Breast epithelium (tissue), 4 donors: Measurements from ENCODE around the gene FANCF. TPM values are rescaled to one million over a fixed set of nuclear protein-coding genes. Genes with fewer than 3 reads are reported as not detected.

Experiments
- DNase-seq, 2 donors: peaks; one replicate each; pipeline ENCODE4 v3.0.0-alpha.2; 2019; ENCODE audit warnings: low spot score in 2 of 2
- H3K27ac ChIP-seq, 2 donors: fragments of 200-600 bp; sonication (generic) in 1 of 2; one replicate each; pipeline ENCODE4 v1.5.1; 2016 to 2019; ENCODE audit warnings: mild to moderate bottlenecking in 1 of 2
- H3K27me3 ChIP-seq, 2 donors: fragments of 200-600 bp; sonication (generic) in 1 of 2; one replicate each; pipeline versions ENCODE4 v1.5.1 to v1.6.0; 2017 to 2019; ENCODE audit warnings: control low read depth in 1 of 2, mild to moderate bottlenecking in 1 of 2
- H3K36me3 ChIP-seq: fragments of 200-600 bp; one replicate; pipeline ENCODE4 v1.5.1; 2019
- H3K4me1 ChIP-seq, 2 donors: fragments of 200-600 bp; sonication (generic); one replicate each; pipeline ENCODE4 v1.5.1; 2016 to 2019; ENCODE audit warnings: control low read depth in 1 of 2
- H3K4me3 ChIP-seq, 3 donors: fragments of 200-600 bp; sonication (generic); 1 replicate in 2 of 3; 2 replicates in 1 of 3; pipeline ENCODE4 v1.5.1; 2016 to 2019; ENCODE audit warnings: mild to moderate bottlenecking in 3 of 3, moderate library complexity in 2 of 3
- H3K9me3 ChIP-seq, 2 donors: fragments of 200-600 bp; sonication (generic) in 1 of 2; one replicate each; pipeline ENCODE4 v1.5.1; 2016 to 2019; ENCODE audit warnings: control low read depth in 1 of 2
- POLR2A ChIP-seq: fragments of 450-650 bp; IDR thresholded peaks from one replicate; pipeline ENCODE4 v1.6.1; 2016; ENCODE audit warnings: antibody characterized with exemption, mild to moderate bottlenecking, moderate library complexity
- POLR2AphosphoS5 ChIP-seq, 3 donors: sonication (generic); formaldehyde crosslinking; IDR thresholded peaks; one replicate each; pipeline ENCODE4 v1.6.1; 2017; ENCODE audit warnings: antibody characterized with exemption in 3 of 3
- intact Hi-C: fragments of 100-400 bp; cut with DNase I; formaldehyde crosslinking; loops from one replicate; pipeline ENCODE4 v1.15.1; 2023; ENCODE audit warnings: low total_unique reads
- total RNA-seq, 3 donors: library from RNA; depleted of rRNA; stranded (reverse); fragments of >200 nt; gene quantifications; one replicate each; pipeline ENCODE4 v1.1.0, GENCODE V29; 2016
- TF ChIP-seq, protein P1 (sequence below), 3 donors: fragments of 450-650 bp; IDR thresholded peaks; one replicate each; pipeline ENCODE4 v1.5.1; 2016 to 2017; ENCODE audit warnings: antibody characterized with exemption in 3 of 3, mild to moderate bottlenecking in 3 of 3, moderate library complexity in 3 of 3

The FANCF gene
- total RNA-seq, 3 donors from 2014 or later, result 3.5 to 12.1 (median 9.2) TPM

DNA sequence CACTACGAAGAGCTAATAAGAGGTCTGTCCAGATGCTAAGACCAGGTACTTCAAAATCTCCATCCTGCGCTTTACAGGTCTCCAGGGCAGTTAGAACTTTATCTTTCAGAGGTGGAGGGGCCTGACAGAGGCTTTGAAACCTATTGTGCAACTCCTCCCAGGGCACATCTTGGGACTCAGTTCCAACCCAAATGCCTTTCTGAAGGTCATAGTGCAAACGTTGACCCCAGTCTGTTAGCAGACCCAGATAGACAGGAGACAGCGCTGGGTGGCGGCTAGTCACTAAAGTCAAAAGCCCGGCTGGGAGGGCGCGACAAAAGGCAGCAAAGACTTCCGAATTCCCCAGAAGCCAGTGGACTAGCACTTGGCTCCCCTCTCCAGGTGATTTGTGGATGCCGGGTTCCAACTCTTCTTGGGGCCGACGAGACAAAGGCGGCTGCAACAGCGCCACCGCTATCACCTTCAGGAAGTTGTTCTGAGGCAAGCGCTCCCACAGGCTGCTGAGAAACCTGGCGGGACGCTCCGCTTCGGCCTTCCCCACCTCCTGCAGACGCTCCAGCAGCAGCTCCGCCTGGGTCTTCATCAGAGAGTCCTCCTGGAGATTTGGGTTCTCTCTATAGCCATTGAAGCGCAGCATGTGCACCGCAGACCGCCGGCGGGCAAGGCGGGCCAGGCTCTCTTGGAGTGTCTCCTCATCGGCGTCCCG lies 728 bp downstream of the FANCF start:
- Histone ChIP-seq H3K4me1 (no peaks in the 10 kb centered on the region), H3K36me3 (no peaks in the 10 kb centered on the region), H3K27ac (peak overlapping the region; percentile 92 to 94), H3K4me3 (peak overlapping the region; percentile 90 to 93 (median 90)), H3K9me3 (no peaks in the 10 kb centered on the region), H3K27me3 (no peaks in the 10 kb centered on the region)
- intact Hi-C loops, result no loop called here
- no peak for TF ChIP-seq POLR2A
- no peak for TF ChIP-seq POLR2AphosphoS5 (IDR thresholded peaks at IDR 0.05)
- TF ChIP-seq, protein P1, sequence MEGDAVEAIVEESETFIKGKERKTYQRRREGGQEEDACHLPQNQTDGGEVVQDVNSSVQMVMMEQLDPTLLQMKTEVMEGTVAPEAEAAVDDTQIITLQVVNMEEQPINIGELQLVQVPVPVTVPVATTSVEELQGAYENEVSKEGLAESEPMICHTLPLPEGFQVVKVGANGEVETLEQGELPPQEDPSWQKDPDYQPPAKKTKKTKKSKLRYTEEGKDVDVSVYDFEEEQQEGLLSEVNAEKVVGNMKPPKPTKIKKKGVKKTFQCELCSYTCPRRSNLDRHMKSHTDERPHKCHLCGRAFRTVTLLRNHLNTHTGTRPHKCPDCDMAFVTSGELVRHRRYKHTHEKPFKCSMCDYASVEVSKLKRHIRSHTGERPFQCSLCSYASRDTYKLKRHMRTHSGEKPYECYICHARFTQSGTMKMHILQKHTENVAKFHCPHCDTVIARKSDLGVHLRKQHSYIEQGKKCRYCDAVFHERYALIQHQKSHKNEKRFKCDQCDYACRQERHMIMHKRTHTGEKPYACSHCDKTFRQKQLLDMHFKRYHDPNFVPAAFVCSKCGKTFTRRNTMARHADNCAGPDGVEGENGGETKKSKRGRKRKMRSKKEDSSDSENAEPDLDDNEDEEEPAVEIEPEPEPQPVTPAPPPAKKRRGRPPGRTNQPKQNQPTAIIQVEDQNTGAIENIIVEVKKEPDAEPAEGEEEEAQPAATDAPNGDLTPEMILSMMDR (IDR thresholded peaks at IDR 0.05), result peak in 2 of 3 donors; percentile 8 to 25
- peak; percentile 48 to 64 for DNase-seq

DNA sequence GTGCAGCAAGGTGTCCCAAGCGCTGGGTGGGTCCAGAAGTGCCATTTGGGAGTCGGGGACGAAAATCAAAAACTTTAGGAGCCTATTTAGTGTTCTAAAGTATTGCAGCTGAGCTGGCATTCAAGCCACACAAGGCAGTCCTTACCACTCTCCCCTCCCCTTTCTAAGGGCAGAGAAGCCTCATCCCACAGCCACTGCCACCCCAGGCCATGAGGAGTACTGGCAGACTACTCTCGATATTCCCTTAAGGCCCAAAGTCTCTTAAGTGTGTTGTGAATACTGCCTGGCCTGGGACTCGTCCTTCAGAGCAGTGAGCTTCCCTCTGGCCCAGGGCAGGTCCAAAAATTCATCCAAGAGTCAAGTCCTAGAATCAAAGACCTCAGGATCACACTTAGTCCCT lies 7.8 kb downstream of the FANCF start:
- Histone ChIP-seq H3K27ac (no peak overlapping the region), H3K9me3 (no peaks in the 10 kb centered on the region), H3K4me3 (no peak overlapping the region), H3K36me3 (no peaks in the 10 kb centered on the region), H3K27me3 (no peaks in the 10 kb centered on the region), H3K4me1 (no peaks in the 10 kb centered on the region)
- no peak for TF ChIP-seq POLR2AphosphoS5 (IDR thresholded peaks at IDR 0.05)
- TF ChIP-seq, protein P1 (IDR thresholded peaks at IDR 0.05), result no peak
- intact Hi-C loops, result no loop called here
- DNase-seq, result no peak

DNA sequence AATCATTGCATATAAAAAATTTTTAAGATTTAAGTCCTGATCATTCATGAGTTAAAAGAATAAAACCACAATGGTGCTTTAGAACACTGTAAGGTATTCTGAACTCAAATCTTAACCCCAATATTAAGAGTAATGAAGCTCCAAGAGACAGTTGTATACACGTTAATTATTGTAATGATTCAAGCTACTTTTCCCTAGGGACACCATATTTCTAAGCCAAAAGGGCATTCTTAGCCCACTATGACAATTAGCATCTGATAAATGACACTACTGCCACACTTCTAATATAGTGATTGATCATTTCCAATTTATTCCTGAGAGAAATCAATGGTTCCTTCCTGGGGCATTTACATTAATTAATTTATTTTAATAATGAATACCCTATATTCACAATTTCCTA lies 21.7 kb downstream of the FANCF start:
- H3K9me3 ChIP-seq, result no peaks in the 10 kb centered on the region
- DNase-seq, result no peak
- H3K27me3 ChIP-seq, result no peaks in the 10 kb centered on the region
- no peak overlapping the region for H3K4me3 ChIP-seq
- no peaks in the 10 kb centered on the region for H3K36me3 ChIP-seq
- no peak overlapping the region for H3K27ac ChIP-seq
- H3K4me1 ChIP-seq, result no peaks in the 10 kb centered on the region
- no peak for TF ChIP-seq POLR2AphosphoS5 (IDR thresholded peaks at IDR 0.05)
- TF ChIP-seq, protein P1 (IDR thresholded peaks at IDR 0.05), result no peak
- TF ChIP-seq POLR2A, result no peak
- intact Hi-C loops, result no loop called here

- Histone ChIP-seq H3K4me1 (no peaks in the 10 kb centered on the region), H3K36me3 (no peaks in the 10 kb centered on the region), H3K27me3 (no peaks in the 10 kb centered on the region), H3K4me3 (no peak overlapping the region), H3K9me3 (no peaks in the 10 kb centered on the region), H3K27ac (no peak overlapping the region)
- intact Hi-C loops, result no loop called here
- no peak for DNase-seq
- TF ChIP-seq, protein P1 (IDR thresholded peaks at IDR 0.05), result no peak
Measured at GRCh38 chr11:22602504-22602903, 23.1 kb downstream of the FANCF start.

- intact Hi-C loops, result no loop called here
- no peak for TF ChIP-seq POLR2A
- TF ChIP-seq, protein P1 (IDR thresholded peaks at IDR 0.05), result no peak
- TF ChIP-seq POLR2AphosphoS5 (IDR thresholded peaks at IDR 0.05), result no peak
- Histone ChIP-seq H3K4me3 (no peak overlapping the region), H3K4me1 (no peaks in the 10 kb centered on the region), H3K36me3 (no peaks in the 10 kb centered on the region), H3K9me3 (no peaks in the 10 kb centered on the region), H3K27me3 (no peaks in the 10 kb centered on the region), H3K27ac (no peak overlapping the region)
- no peak for DNase-seq
Measured at GRCh38 chr11:22599458-22599857, 26.2 kb downstream of the FANCF start.
